ENCODE data around the gene TARBP1. TPM values are rescaled to one million over a fixed set of nuclear protein-coding genes. Genes with fewer than 3 reads are reported as not detected.

TARBP1 gene
- polyA plus RNA-seq: 267 and 329 TPM in 2 replicates
- 126 and 133 TPM in 2 replicates for polyA minus RNA-seq

DNA sequence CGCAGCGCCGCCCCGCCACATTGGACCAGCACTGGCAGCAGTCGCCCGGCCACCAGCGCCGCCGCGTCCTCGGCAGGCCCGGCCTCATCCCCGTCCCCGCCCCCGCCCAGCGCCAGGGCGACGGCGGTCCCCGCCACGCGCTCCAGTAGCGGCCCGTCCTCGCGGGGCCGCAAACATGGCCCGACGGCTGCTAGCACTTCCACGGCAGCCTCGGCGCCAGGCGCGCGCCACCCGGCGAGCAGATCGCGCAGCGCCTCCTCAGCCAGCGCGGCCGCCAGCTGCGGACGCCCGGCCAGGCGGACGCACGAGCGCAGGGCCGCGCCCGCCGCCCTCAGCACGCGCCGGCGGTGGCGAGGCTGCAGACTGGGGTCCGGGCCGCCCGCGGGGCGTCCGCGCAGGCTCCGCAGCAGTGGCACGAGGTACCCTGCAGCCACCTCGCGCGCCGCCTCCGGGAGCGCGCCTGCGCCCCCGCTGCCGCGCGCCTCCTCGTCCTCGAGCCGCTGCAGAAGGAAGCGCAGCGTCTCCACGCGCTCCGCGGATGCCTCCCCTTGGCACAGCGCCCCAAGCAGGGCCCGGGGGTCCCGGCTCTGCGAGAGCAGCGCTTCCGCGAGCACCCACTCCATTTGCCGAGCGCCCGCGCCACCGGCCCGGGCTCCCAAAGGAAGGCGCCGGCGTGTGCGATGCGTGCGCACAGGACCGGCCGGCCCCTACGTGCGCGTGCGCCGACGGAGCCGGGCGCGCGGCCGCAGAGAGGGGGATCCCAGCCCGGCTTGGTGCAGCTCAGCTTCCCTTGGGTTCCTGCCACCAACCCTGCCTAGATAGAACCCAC lies at the start of gene TARBP1:
Gene TARBP1, minus strand, starts transcription at position 699 of the 829 bp plus-strand sequence. Its CDS starts 76 bp downstream, at position 623.
- Histone ChIP-seq H3K4me2 (ENCODE audit: low read length) (peak within 1 kb of the TSS; percentile 88), H2AFZ (ENCODE audit: low read depth, low read length) (peak within 1 kb of the TSS; percentile 25), H3F3A (ENCODE audit: insufficient read depth, low read length, poor library complexity, severe bottlenecking) (peaks cover 3% of the 10 kb centered on the region), H3K9me3 (ENCODE audit: low read length) (no peaks in the 10 kb centered on the region), H3K9me2 (ENCODE audit: insufficient read depth, low read length) (no peaks in the 10 kb centered on the region), H4K20me1 (ENCODE audit: insufficient read depth) (no peaks in the 10 kb centered on the region), H3K4me3 (ENCODE audit: low read length) (peak within 1 kb of the TSS; percentile 86), H3K27ac (ENCODE audit: low read length) (peak within 1 kb of the TSS; percentile 83), H3K36me3 (ENCODE audit: insufficient read depth, low read length) (no peaks in the 10 kb centered on the region), H3K27me3 (ENCODE audit: insufficient read depth, low read depth, low read length) (no peaks in the 10 kb centered on the region), H3K9ac (ENCODE audit: low read length) (peak within 1 kb of the TSS; percentile 88), H3K79me2 (replicated peaks; ENCODE audit: insufficient read depth, low read length) (peaks cover 17% of the 10 kb centered on the region)
- TF ChIP-seq SMC3 (conservative IDR thresholded peaks at IDR 0.05; ENCODE audit: poor library complexity): peak; percentile 49
- TF ChIP-seq TAF1 (IDR thresholded peaks at IDR 0.05; ENCODE audit: low read depth): no peak
- TF ChIP-seq, protein P1, sequence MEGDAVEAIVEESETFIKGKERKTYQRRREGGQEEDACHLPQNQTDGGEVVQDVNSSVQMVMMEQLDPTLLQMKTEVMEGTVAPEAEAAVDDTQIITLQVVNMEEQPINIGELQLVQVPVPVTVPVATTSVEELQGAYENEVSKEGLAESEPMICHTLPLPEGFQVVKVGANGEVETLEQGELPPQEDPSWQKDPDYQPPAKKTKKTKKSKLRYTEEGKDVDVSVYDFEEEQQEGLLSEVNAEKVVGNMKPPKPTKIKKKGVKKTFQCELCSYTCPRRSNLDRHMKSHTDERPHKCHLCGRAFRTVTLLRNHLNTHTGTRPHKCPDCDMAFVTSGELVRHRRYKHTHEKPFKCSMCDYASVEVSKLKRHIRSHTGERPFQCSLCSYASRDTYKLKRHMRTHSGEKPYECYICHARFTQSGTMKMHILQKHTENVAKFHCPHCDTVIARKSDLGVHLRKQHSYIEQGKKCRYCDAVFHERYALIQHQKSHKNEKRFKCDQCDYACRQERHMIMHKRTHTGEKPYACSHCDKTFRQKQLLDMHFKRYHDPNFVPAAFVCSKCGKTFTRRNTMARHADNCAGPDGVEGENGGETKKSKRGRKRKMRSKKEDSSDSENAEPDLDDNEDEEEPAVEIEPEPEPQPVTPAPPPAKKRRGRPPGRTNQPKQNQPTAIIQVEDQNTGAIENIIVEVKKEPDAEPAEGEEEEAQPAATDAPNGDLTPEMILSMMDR (IDR thresholded peaks at IDR 0.05; ENCODE audit: poor library complexity, severe bottlenecking): peak; percentile 51
- peak; percentile 75 for TF ChIP-seq POLR2AphosphoS5 (IDR thresholded peaks at IDR 0.05)
- TF ChIP-seq EZH2 (IDR thresholded peaks at IDR 0.05; ENCODE audit: borderline replicate concordance, insufficient read depth, low read length, poor library complexity, severe bottlenecking): no peak
- peak; percentile 33 for TF ChIP-seq RAD21 (conservative IDR thresholded peaks at IDR 0.05)
- TF ChIP-seq, protein P2, sequence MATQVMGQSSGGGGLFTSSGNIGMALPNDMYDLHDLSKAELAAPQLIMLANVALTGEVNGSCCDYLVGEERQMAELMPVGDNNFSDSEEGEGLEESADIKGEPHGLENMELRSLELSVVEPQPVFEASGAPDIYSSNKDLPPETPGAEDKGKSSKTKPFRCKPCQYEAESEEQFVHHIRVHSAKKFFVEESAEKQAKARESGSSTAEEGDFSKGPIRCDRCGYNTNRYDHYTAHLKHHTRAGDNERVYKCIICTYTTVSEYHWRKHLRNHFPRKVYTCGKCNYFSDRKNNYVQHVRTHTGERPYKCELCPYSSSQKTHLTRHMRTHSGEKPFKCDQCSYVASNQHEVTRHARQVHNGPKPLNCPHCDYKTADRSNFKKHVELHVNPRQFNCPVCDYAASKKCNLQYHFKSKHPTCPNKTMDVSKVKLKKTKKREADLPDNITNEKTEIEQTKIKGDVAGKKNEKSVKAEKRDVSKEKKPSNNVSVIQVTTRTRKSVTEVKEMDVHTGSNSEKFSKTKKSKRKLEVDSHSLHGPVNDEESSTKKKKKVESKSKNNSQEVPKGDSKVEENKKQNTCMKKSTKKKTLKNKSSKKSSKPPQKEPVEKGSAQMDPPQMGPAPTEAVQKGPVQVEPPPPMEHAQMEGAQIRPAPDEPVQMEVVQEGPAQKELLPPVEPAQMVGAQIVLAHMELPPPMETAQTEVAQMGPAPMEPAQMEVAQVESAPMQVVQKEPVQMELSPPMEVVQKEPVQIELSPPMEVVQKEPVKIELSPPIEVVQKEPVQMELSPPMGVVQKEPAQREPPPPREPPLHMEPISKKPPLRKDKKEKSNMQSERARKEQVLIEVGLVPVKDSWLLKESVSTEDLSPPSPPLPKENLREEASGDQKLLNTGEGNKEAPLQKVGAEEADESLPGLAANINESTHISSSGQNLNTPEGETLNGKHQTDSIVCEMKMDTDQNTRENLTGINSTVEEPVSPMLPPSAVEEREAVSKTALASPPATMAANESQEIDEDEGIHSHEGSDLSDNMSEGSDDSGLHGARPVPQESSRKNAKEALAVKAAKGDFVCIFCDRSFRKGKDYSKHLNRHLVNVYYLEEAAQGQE (IDR thresholded peaks at IDR 0.05; ENCODE audit: borderline replicate concordance): peak; percentile 64
- peak; percentile 92 for TF ChIP-seq MXI1 (conservative IDR thresholded peaks at IDR 0.05; ENCODE audit: poor library complexity, severe bottlenecking)
- peak; percentile 37 for TF ChIP-seq EP300 (conservative IDR thresholded peaks at IDR 0.05; ENCODE audit: poor library complexity, severe bottlenecking)

DNA sequence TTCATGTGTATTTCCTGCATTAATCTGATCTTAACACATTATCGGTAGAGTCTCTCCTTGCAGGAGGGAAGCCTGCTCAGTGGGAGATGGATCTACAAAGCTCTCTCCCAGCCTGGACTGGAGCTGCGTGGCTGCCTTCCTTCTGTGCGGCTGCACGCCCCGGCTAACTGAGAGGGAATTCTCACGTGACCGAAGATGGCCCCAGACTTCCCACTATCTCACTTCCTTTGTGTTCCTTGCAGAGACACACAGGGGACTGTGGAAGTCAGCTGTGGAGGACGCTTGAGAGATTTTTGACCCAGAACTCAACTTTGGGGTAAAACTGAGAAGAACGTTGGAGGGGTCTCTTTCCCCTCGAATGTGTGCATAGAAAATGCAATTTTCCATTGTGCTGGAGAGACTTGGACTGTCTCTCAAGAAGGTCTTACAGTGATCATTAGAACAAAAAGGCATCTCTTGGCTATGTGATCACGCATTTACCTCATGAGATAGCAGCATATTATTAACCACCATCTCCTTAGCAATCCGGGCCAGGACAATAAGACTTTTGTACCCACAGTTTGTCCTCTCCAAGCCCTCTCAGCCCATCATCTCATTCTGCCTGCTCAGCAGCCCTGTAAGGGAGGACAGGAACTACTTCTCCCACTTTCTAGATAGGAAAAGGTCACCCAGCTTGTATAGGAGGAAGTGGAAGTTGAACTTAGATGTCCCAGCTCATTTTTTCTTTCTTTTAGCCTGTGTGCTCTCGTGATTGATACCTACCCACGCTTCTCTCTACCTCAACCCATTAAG lies 49.3 kb upstream of the TARBP1 start:
- peak overlapping the region; percentile 1 for H3K9ac ChIP-seq (ENCODE audit: low read length)
- peaks cover 3% of the 10 kb centered on the region for H3F3A ChIP-seq (ENCODE audit: insufficient read depth, low read length, poor library complexity, severe bottlenecking)
- no peak for TF ChIP-seq TAF1 (IDR thresholded peaks at IDR 0.05; ENCODE audit: low read depth)
- TF ChIP-seq, protein P2 (IDR thresholded peaks at IDR 0.05; ENCODE audit: borderline replicate concordance): peak; percentile 44
- H2AFZ ChIP-seq (ENCODE audit: low read depth, low read length): no peak overlapping the region
- no peaks in the 10 kb centered on the region for H4K20me1 ChIP-seq (ENCODE audit: insufficient read depth)
- no peaks in the 10 kb centered on the region for H3K27me3 ChIP-seq (ENCODE audit: insufficient read depth, low read depth, low read length)
- H3K4me3 ChIP-seq (ENCODE audit: low read length): no peak overlapping the region
- H3K79me2 ChIP-seq (replicated peaks; ENCODE audit: insufficient read depth, low read length): no peaks in the 10 kb centered on the region
- H3K9me2 ChIP-seq (ENCODE audit: insufficient read depth, low read length): no peaks in the 10 kb centered on the region
- H3K9me3 ChIP-seq (ENCODE audit: low read length): no peaks in the 10 kb centered on the region
- no peak overlapping the region for H3K4me2 ChIP-seq (ENCODE audit: low read length)
- H3K27ac ChIP-seq (ENCODE audit: low read length): peak overlapping the region; percentile 35
- H3K36me3 ChIP-seq (ENCODE audit: insufficient read depth, low read length): no peaks in the 10 kb centered on the region
